Loucy (cell line): Measurements from ENCODE around the gene SNX21.
"Not testable (repeated sequence)": the region's sequence is repeated elsewhere in the genome, so short reads cannot be mapped to it uniquely, and the experiment has no call there.

Experiments used
- H2AFZ ChIP-seq: fragments of 200-600 bp; sonication (generic); 2 replicates; pipeline ENCODE4 v1.6.0; 2016; ENCODE audit warnings: antibody characterized with exemption, mild to moderate bottlenecking, low read length, moderate library complexity
- H3F3A ChIP-seq: fragments of 200-600 bp; 2 replicates; pipeline ENCODE4 v1.6.0; 2016; ENCODE audit warnings: antibody characterized with exemption, low read depth, mild to moderate bottlenecking
- H3K27me3 ChIP-seq: fragments of 200-600 bp; sonication (generic); 2 replicates; pipeline ENCODE4 v1.6.1; 2014; ENCODE audit warnings: low read length, mild to moderate bottlenecking; ENCODE audit not compliant: insufficient read depth, poor library complexity, severe bottlenecking
- H3K36me3 ChIP-seq: fragments of 200-600 bp; sonication (generic); 2 replicates; pipeline ENCODE4 v1.6.1; 2016; ENCODE audit warnings: low read length; ENCODE audit not compliant: insufficient read depth
- H3K4me1 ChIP-seq: fragments of 200-600 bp; sonication (generic); 2 replicates; pipeline ENCODE4 v1.5.1; 2014; ENCODE audit warnings: low read length, mild to moderate bottlenecking; ENCODE audit not compliant: insufficient read depth, poor library complexity, severe bottlenecking
- H3K4me2 ChIP-seq: fragments of 200-600 bp; sonication (generic); 2 replicates; pipeline ENCODE4 v1.6.0; 2014; ENCODE audit warnings: antibody characterized with exemption, low read length, low read depth, mild to moderate bottlenecking; ENCODE audit not compliant: poor library complexity, severe bottlenecking
- H3K4me3 ChIP-seq: fragments of 200-600 bp; sonication (generic); 2 replicates; pipeline ENCODE4 v1.5.1; 2014; ENCODE audit warnings: low read length, mild to moderate bottlenecking, mixed read lengths; ENCODE audit not compliant: poor library complexity, severe bottlenecking
- H3K79me2 ChIP-seq: fragments of 200-600 bp; sonication (generic); 2 replicates; pipeline ENCODE4 v1.6.1; 2014; ENCODE audit warnings: low read length; ENCODE audit not compliant: insufficient read depth
- H3K9ac ChIP-seq: fragments of 200-600 bp; sonication (generic); 2 replicates; pipeline ENCODE4 v1.6.0; 2014; ENCODE audit warnings: mild to moderate bottlenecking, low read depth, low read length, moderate library complexity; ENCODE audit not compliant: poor library complexity, severe bottlenecking
- H3K9me2 ChIP-seq: fragments of 200-600 bp; sonication (generic); replicated peaks from 2 replicates; pipeline ENCODE4 v1.6.1; 2016; ENCODE audit warnings: low read depth, low read length, mixed read lengths
- H3K9me3 ChIP-seq: fragments of 200-600 bp; sonication (generic); 2 replicates; pipeline ENCODE4 v1.6.1; 2014; ENCODE audit warnings: mild to moderate bottlenecking, antibody characterized with exemption, low read length, low read depth; ENCODE audit not compliant: insufficient read depth
- H4K20me1 ChIP-seq: fragments of 200-600 bp; sonication (generic); 2 replicates; pipeline ENCODE4 v1.6.0; 2014; ENCODE audit warnings: antibody characterized with exemption, low read length, mild to moderate bottlenecking; ENCODE audit not compliant: insufficient read depth, poor library complexity, severe bottlenecking
- EZH2phosphoT487 ChIP-seq: fragments of 200-600 bp; IDR thresholded peaks from 2 replicates; pipeline ENCODE4 v1.6.1; 2018; ENCODE audit warnings: antibody characterized with exemption, mild to moderate bottlenecking, moderate library complexity, borderline replicate concordance
- TF ChIP-seq, protein P1 (sequence below): fragments of 200-600 bp; sonication (generic); conservative IDR thresholded peaks from 2 replicates; pipeline ENCODE4 v1.5.1; 2014; ENCODE audit warnings: mild to moderate bottlenecking, antibody characterized with exemption, low read length

Gene SNX21

GRCh38 chr20:45867819-45868176 lies 34.2 kb downstream of the SNX21 start:
- Histone ChIP-seq H3K36me3 (no peaks in the 10 kb centered on the region), H3K9ac (no peak overlapping the region), H3K27me3 (no peaks in the 10 kb centered on the region), H3K9me3 (no peaks in the 10 kb centered on the region), H3K4me1 (no peaks in the 10 kb centered on the region), H4K20me1 (no peaks in the 10 kb centered on the region), H3F3A (no peaks in the 10 kb centered on the region), H3K4me2 (no peak overlapping the region), H3K4me3 (no peak overlapping the region), H2AFZ (no peak overlapping the region), H3K79me2 (0 out of 2 replicates have a peak, but pooled peaks cover 3% of the 10 kb centered on the region), H3K9me2 (no peaks in the 10 kb centered on the region)
- TF ChIP-seq, protein P1, sequence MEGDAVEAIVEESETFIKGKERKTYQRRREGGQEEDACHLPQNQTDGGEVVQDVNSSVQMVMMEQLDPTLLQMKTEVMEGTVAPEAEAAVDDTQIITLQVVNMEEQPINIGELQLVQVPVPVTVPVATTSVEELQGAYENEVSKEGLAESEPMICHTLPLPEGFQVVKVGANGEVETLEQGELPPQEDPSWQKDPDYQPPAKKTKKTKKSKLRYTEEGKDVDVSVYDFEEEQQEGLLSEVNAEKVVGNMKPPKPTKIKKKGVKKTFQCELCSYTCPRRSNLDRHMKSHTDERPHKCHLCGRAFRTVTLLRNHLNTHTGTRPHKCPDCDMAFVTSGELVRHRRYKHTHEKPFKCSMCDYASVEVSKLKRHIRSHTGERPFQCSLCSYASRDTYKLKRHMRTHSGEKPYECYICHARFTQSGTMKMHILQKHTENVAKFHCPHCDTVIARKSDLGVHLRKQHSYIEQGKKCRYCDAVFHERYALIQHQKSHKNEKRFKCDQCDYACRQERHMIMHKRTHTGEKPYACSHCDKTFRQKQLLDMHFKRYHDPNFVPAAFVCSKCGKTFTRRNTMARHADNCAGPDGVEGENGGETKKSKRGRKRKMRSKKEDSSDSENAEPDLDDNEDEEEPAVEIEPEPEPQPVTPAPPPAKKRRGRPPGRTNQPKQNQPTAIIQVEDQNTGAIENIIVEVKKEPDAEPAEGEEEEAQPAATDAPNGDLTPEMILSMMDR: no peak
- no peak for TF ChIP-seq EZH2phosphoT487

- Histone ChIP-seq H3K9ac (no peak overlapping the region), H3K4me2 (no peak overlapping the region), H3K9me3 (no peaks in the 10 kb centered on the region), H3K4me3 (no peak overlapping the region), H4K20me1 (no peaks in the 10 kb centered on the region), H3K79me2 (no peaks in the 10 kb centered on the region), H3K4me1 (no peaks in the 10 kb centered on the region), H3K9me2 (no peaks in the 10 kb centered on the region), H3F3A (no peaks in the 10 kb centered on the region), H3K27me3 (no peaks in the 10 kb centered on the region), H2AFZ (no peak overlapping the region), H3K36me3 (peaks cover 9% of the 10 kb centered on the region; the same call in 1 of the 2 replicates)
- TF ChIP-seq EZH2phosphoT487: no peak
- TF ChIP-seq, protein P1: no peak
These were observed 39.0 kb downstream of the SNX21 start for GRCh38 chr20:45872626-45873025.

GRCh38 chr20:45873409-45874103 lies 40.0 kb downstream of the SNX21 start:
- H3K27me3 ChIP-seq: no peaks in the 10 kb centered on the region
- no peaks in the 10 kb centered on the region for H3K9me2 ChIP-seq
- peaks cover 19% of the 10 kb centered on the region; the same call in 1 of the 2 replicates for H3K36me3 ChIP-seq
- H4K20me1 ChIP-seq: no peaks in the 10 kb centered on the region
- no peaks in the 10 kb centered on the region for H3K4me1 ChIP-seq
- no peak overlapping the region for H3K9ac ChIP-seq
- H3K79me2 ChIP-seq: no peaks in the 10 kb centered on the region
- no peaks in the 10 kb centered on the region for H3K9me3 ChIP-seq
- H3K4me3 ChIP-seq: no peak overlapping the region
- no peak for TF ChIP-seq EZH2phosphoT487
- TF ChIP-seq, protein P1: no peak
- no peak overlapping the region for H2AFZ ChIP-seq
- H3F3A ChIP-seq: no peaks in the 10 kb centered on the region
- no peak overlapping the region for H3K4me2 ChIP-seq

GRCh38 chr20:45874104-45874481 lies 40.5 kb downstream of the SNX21 start:
- not testable (repeated sequence) for H4K20me1 ChIP-seq, H3K9me3 ChIP-seq, H3K79me2 ChIP-seq, H2AFZ ChIP-seq, H3K4me2 ChIP-seq, H3F3A ChIP-seq, H3K27me3 ChIP-seq, H3K9ac ChIP-seq, H3K4me1 ChIP-seq, H3K9me2 ChIP-seq, H3K4me3 ChIP-seq
- peaks cover 22% of the 10 kb centered on the region; the same call in 1 of the 2 replicates for H3K36me3 ChIP-seq
